ENCODE measurements around the gene CCDC12. TPM values are rescaled to one million over a fixed set of nuclear protein-coding genes. Genes with fewer than 3 reads are reported as not detected.

CCDC12 gene
- total and polyA plus RNA-seq, 9 of the 15 experiments (the other 6 are each of a cell fraction or from before 2014, with no cell fraction given) = 8.9 to 201 (median 86.9) TPM

- TF ChIP-seq ZHX1 (conservative IDR thresholded peaks at IDR 0.05; ENCODE audit: low read length) (no peak), ZBTB33 (CRISPR knock-in tag; IDR thresholded peaks at IDR 0.05) (peak; percentile 67; the same call in 1 of the 2 replicates), TFAP4 (CRISPR knock-in tag; IDR thresholded peaks at IDR 0.05; ENCODE audit: borderline replicate concordance) (0 out of 2 replicates have a peak, but pooled peaks have one; percentile 12), KAT7 (CRISPR knock-in tag; IDR thresholded peaks at IDR 0.05; ENCODE audit: borderline replicate concordance) (no peak; the same call in 1 of the 2 replicates), ZBTB26 (CRISPR knock-in tag; IDR thresholded peaks at IDR 0.05) (no peak), PCBP1 (IDR thresholded peaks at IDR 0.05; ENCODE audit: low read depth, low read length, poor library complexity, severe bottlenecking) (peak; percentile 10), RHOXF2B (CRISPR knock-in tag; conservative IDR thresholded peaks at IDR 0.05) (no peak), ZNF41 (CRISPR knock-in tag; conservative IDR thresholded peaks at IDR 0.05) (no peak)
Measured at GRCh38 chr3:46998852-46999515, 22.4 kb upstream of the CCDC12 start (continued).
